ENCODE measurements around the gene PTOV1.
A peak's percentile ranks its signal among the peaks of the same experiment; 100 is the strongest.

Gene PTOV1

GRCh38 chr19:49877020-49877878 lies 26.3 kb downstream of the PTOV1 start, which contains the start of the genes AKT1S1 and TBC1D17 (continued):
- TF ChIP-seq ZFP69B (tag by site-specific recombination; IDR thresholded peaks at IDR 0.05) (0 out of 2 replicates have a peak, but pooled peaks have one; percentile 20), SP3 (tag by site-specific recombination; IDR thresholded peaks at IDR 0.05) (peak; percentile 97), ZNF513 (tag by site-specific recombination; IDR thresholded peaks at IDR 0.05) (no peak), OVOL3 (tag by site-specific recombination; IDR thresholded peaks at IDR 0.05) (peak; percentile 77; the same call in 1 of the 2 replicates), ZNF341 (tag by site-specific recombination; IDR thresholded peaks at IDR 0.05; ENCODE audit: low read depth) (peak; percentile 69), ZBTB49 (tag by site-specific recombination; IDR thresholded peaks at IDR 0.05; ENCODE audit: low read depth) (no peak), ZNF701 (tag by site-specific recombination; IDR thresholded peaks at IDR 0.05) (no peak), ZNF473 (tag by site-specific recombination; IDR thresholded peaks at IDR 0.05) (no peak), ZNF121 (tag by site-specific recombination; IDR thresholded peaks at IDR 0.05) (no peak), ZNF555 (tag by site-specific recombination; conservative IDR thresholded peaks at IDR 0.05) (no peak), BCL11B (tag by site-specific recombination; IDR thresholded peaks at IDR 0.05; ENCODE audit: low read depth) (peak; percentile 55; the same call in 1 of the 2 replicates), ZNF544 (tag by site-specific recombination; IDR thresholded peaks at IDR 0.05) (no peak), KLF10 (tag by site-specific recombination; IDR thresholded peaks at IDR 0.05) (peak; percentile 82), ZNF266 (tag by site-specific recombination; IDR thresholded peaks at IDR 0.05; ENCODE audit: low read depth) (no peak), ZNF148 (tag by site-specific recombination; IDR thresholded peaks at IDR 0.05; ENCODE audit: borderline replicate concordance) (no peak), AEBP2 (tag by site-specific recombination; IDR thresholded peaks at IDR 0.05; ENCODE audit: borderline replicate concordance) (no peak), SALL2 (tag by site-specific recombination; IDR thresholded peaks at IDR 0.05; ENCODE audit: borderline replicate concordance) (no peak), PRDM6 (tag by site-specific recombination; IDR thresholded peaks at IDR 0.05) (no peak), ZNF600 (tag by site-specific recombination; IDR thresholded peaks at IDR 0.05) (no peak), EGR2 (tag by site-specific recombination; IDR thresholded peaks at IDR 0.05; ENCODE audit: low read depth) (peak; percentile 64), ZNF501 (tag by site-specific recombination; IDR thresholded peaks at IDR 0.05) (no peak; the same call in none of the 2 replicates), ZNF664 (tag by site-specific recombination; IDR thresholded peaks at IDR 0.05) (0 out of 2 replicates have a peak, but pooled peaks have one; percentile 7), ZNF423 (tag by site-specific recombination; IDR thresholded peaks at IDR 0.05) (no peak), ZBTB7A (tag by site-specific recombination; IDR thresholded peaks at IDR 0.05; ENCODE audit: low read depth) (no peak), GLIS2 (tag by site-specific recombination; IDR thresholded peaks at IDR 0.05) (no peak), ZBTB26 (tag by site-specific recombination; optimal IDR thresholded peaks at IDR 0.05) (no peak), BCL11A (tag by site-specific recombination; IDR thresholded peaks at IDR 0.05; ENCODE audit: low read depth) (no peak), ZNF324 (tag by site-specific recombination; IDR thresholded peaks at IDR 0.05) (no peak; the same call in 1 of the 2 replicates), ZNF23 (tag by site-specific recombination; IDR thresholded peaks at IDR 0.05; ENCODE audit: borderline replicate concordance) (no peak)

All from HEK293 (cell line).